ENCODE measurements around the gene AIMP2. TPM values are rescaled to one million over a fixed set of nuclear protein-coding genes. Genes with fewer than 3 reads are reported as not detected.
"Not testable (repeated sequence)": the region's sequence is repeated elsewhere in the genome, so short reads cannot be mapped to it uniquely, and the experiment has no call there.

The AIMP2 gene
- total RNA-seq, 2 donors from 2014 or later = 34.4 to 35.4 TPM

DNA sequence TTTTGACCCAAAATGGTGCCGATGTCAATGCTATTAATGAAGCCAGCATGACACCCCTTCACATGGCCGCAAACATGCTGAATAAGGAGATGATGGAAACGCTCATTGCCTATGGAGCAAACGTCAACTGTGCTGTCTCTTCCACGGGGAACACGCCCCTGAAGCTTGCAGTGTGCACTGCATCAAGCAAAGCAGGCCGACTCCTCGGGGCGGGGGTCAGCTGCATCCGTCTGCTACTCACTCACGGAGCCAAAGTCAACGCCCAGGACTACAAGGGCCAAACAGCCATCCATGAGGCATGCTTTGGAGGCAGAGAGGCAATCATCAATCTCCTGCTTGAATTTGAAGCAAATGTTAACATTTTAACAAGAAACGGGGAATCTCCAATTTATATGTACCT lies 26.6 kb downstream of the AIMP2 start:
- Histone ChIP-seq H3K4me3 (no peak overlapping the region), H3K4me1 (replicated peaks) (no peaks in the 10 kb centered on the region), H3K27me3 (replicated peaks; ENCODE audit: insufficient read depth) (no peaks in the 10 kb centered on the region), H3K27ac (no peak overlapping the region), H3K9me3 (no peaks in the 10 kb centered on the region), H3K36me3 (peaks cover 8 to 15% of the 10 kb centered on the region in 2 donors)
- TF ChIP-seq, protein P1, sequence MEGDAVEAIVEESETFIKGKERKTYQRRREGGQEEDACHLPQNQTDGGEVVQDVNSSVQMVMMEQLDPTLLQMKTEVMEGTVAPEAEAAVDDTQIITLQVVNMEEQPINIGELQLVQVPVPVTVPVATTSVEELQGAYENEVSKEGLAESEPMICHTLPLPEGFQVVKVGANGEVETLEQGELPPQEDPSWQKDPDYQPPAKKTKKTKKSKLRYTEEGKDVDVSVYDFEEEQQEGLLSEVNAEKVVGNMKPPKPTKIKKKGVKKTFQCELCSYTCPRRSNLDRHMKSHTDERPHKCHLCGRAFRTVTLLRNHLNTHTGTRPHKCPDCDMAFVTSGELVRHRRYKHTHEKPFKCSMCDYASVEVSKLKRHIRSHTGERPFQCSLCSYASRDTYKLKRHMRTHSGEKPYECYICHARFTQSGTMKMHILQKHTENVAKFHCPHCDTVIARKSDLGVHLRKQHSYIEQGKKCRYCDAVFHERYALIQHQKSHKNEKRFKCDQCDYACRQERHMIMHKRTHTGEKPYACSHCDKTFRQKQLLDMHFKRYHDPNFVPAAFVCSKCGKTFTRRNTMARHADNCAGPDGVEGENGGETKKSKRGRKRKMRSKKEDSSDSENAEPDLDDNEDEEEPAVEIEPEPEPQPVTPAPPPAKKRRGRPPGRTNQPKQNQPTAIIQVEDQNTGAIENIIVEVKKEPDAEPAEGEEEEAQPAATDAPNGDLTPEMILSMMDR (IDR thresholded peaks at IDR 0.05) = no peak
- no peak for TF ChIP-seq POLR2AphosphoS5 (IDR thresholded peaks at IDR 0.05)
- no peak for TF ChIP-seq POLR2A (IDR thresholded peaks at IDR 0.05)
- WGBS = 90% methylated on average over 13 of the region's 13 CpGs
- DNase-seq (ENCODE audit: low spot score) = no peak
- intact Hi-C loops (cut with DNase I) = no loop called here

GRCh38 chr7:6049780-6050179 lies 40.7 kb downstream of the AIMP2 start:
- peaks cover 0 to 2% of the 10 kb centered on the region in 2 donors for H3K36me3 ChIP-seq
- H3K9me3 ChIP-seq = no peaks in the 10 kb centered on the region
- TF ChIP-seq POLR2AphosphoS5 (IDR thresholded peaks at IDR 0.05) = no peak
- no peak for TF ChIP-seq POLR2A (IDR thresholded peaks at IDR 0.05)
- TF ChIP-seq, protein P1 (IDR thresholded peaks at IDR 0.05) = no peak
- no peak for DNase-seq (ENCODE audit: low spot score)
- H3K4me3 ChIP-seq = no peak overlapping the region
- H3K4me1 ChIP-seq (replicated peaks) = no peaks in the 10 kb centered on the region
- 76% methylated on average over 4 of the region's 4 CpGs for WGBS
- intact Hi-C loops (cut with DNase I) = no loop called here
- H3K27ac ChIP-seq = no peak overlapping the region
- H3K27me3 ChIP-seq (replicated peaks; ENCODE audit: insufficient read depth) = no peaks in the 10 kb centered on the region

DNA sequence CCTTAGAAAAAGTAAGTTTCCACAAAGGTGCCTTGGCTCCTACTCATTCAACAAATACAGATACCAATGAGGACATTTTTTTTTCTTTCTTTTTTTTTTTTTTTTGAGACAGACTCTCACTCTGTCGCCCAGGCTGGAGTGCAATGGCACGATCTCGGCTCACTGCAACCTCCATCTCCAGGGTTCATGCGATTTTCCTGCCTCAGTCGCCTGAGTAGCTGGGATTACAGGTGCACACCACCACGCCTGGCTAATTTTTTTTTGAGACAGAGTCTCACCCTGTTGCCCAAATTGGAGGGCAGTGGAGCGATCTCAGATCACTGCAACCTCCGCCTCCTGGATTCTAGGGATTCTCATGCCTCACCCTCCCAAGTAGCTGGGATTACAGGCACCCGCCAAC lies 42.1 kb downstream of the AIMP2 start:
- WGBS = 91% methylated on average over 9 of the region's 9 CpGs
- intact Hi-C loops (cut with DNase I); H3K27ac ChIP-seq; DNase-seq (ENCODE audit: low spot score); H3K4me1 ChIP-seq (replicated peaks); H3K36me3 ChIP-seq; H3K9me3 ChIP-seq; H3K27me3 ChIP-seq (replicated peaks; ENCODE audit: insufficient read depth); H3K4me3 ChIP-seq: not testable (repeated sequence)

DNA sequence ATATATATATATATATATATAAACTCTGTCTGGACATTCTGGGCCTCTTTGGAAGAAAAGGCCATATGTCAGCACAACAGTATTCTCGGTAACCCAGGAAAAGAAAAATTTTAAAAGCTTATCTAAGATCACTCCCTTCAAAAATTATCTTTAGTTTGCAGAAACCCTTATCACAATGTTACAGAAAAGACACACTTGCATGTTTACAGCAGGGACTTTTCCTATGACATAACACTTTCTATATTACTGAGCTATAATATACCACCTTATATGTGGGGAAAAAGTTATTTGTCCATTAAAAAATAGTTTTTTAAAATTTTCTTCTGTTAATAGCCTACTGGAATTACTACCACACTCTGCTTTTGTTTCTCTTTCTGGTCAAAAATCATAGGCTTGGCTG lies 47.5 kb downstream of the AIMP2 start:
- WGBS = 54% methylated on average over 1 of the region's 1 CpG
- H3K4me1 ChIP-seq (replicated peaks) = no peaks in the 10 kb centered on the region
- H3K27ac ChIP-seq = no peak overlapping the region
- no peak overlapping the region for H3K4me3 ChIP-seq
- TF ChIP-seq POLR2A (IDR thresholded peaks at IDR 0.05) = no peak
- no peak for TF ChIP-seq POLR2AphosphoS5 (IDR thresholded peaks at IDR 0.05)
- TF ChIP-seq, protein P1 (IDR thresholded peaks at IDR 0.05) = no peak
- H3K27me3 ChIP-seq (replicated peaks; ENCODE audit: insufficient read depth) = no peaks in the 10 kb centered on the region
- H3K36me3 ChIP-seq = no peaks in the 10 kb centered on the region
- no peak for DNase-seq (ENCODE audit: low spot score)
- intact Hi-C loops (cut with DNase I) = no loop called here
- H3K9me3 ChIP-seq = no peaks in the 10 kb centered on the region

- WGBS = 53% methylated on average over 14 of the region's 14 CpGs
- Histone ChIP-seq H3K4me3 (peak overlapping the region; percentile 88 to 99), H3K27ac (peak overlapping the region in 1 of 2 donors; percentile 91), H3K4me1 (replicated peaks) (no peaks in the 10 kb centered on the region), H3K36me3 (no peaks in the 10 kb centered on the region), H3K9me3 (no peaks in the 10 kb centered on the region), H3K27me3 (replicated peaks; ENCODE audit: insufficient read depth) (no peaks in the 10 kb centered on the region)
- intact Hi-C loops (cut with DNase I) = no loop called here
- no peak for TF ChIP-seq POLR2A (IDR thresholded peaks at IDR 0.05)
- TF ChIP-seq, protein P1 (IDR thresholded peaks at IDR 0.05) = no peak
- TF ChIP-seq POLR2AphosphoS5 (IDR thresholded peaks at IDR 0.05) = no peak
- no peak for DNase-seq (ENCODE audit: low spot score)
These were observed 48.5 kb downstream of the AIMP2 start for GRCh38 chr7:6057316-6058129.

GRCh38 chr7:6059941-6060340 lies 50.9 kb downstream of the AIMP2 start:
- 84% methylated on average over 11 of the region's 11 CpGs for WGBS
- H3K27me3 ChIP-seq (replicated peaks; ENCODE audit: insufficient read depth); H3K4me3 ChIP-seq; H3K36me3 ChIP-seq; H3K9me3 ChIP-seq; intact Hi-C loops (cut with DNase I); H3K4me1 ChIP-seq (replicated peaks); DNase-seq (ENCODE audit: low spot score); H3K27ac ChIP-seq: not testable (repeated sequence)

Data from prostate gland (tissue), 2 donors.